ENCODE data around the gene TREML2.

DNA sequence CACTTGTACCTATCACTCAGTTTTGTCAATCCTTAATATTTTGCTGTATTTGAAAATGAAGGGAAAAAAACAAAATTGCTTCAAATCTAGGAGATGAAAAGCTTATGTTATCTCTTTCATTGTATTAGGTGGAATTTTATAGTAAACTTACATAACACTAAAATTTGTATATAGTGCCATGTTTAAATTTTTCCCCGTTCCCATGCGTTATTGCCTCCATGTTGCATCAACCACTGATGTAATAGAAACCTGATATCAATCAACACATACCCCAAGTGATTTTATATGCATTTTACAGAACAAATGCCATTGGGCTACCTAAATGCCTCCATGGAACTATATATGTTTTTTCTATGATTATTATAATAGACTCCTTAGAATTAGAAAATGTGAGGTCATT lies 23.3 kb downstream of the TREML2 start:
- TF ChIP-seq, protein P1, sequence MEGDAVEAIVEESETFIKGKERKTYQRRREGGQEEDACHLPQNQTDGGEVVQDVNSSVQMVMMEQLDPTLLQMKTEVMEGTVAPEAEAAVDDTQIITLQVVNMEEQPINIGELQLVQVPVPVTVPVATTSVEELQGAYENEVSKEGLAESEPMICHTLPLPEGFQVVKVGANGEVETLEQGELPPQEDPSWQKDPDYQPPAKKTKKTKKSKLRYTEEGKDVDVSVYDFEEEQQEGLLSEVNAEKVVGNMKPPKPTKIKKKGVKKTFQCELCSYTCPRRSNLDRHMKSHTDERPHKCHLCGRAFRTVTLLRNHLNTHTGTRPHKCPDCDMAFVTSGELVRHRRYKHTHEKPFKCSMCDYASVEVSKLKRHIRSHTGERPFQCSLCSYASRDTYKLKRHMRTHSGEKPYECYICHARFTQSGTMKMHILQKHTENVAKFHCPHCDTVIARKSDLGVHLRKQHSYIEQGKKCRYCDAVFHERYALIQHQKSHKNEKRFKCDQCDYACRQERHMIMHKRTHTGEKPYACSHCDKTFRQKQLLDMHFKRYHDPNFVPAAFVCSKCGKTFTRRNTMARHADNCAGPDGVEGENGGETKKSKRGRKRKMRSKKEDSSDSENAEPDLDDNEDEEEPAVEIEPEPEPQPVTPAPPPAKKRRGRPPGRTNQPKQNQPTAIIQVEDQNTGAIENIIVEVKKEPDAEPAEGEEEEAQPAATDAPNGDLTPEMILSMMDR (IDR thresholded peaks at IDR 0.05; ENCODE audit: low read length), result no peak
- TF ChIP-seq EZH2phosphoT487 (IDR thresholded peaks at IDR 0.05; ENCODE audit: low read length) (no peak), EZH2 (optimal IDR thresholded peaks at IDR 0.05; ENCODE audit: low read depth, low read length) (no peak)

Data from MM.1S (cell line).